ENCODE results near the gene DESI1. TPM values are rescaled to one million over a fixed set of nuclear protein-coding genes. Genes with fewer than 3 reads are reported as not detected.

The DESI1 gene
- total RNA-seq, 1 experiment from 2014 or later, result 38.2 TPM

DNA sequence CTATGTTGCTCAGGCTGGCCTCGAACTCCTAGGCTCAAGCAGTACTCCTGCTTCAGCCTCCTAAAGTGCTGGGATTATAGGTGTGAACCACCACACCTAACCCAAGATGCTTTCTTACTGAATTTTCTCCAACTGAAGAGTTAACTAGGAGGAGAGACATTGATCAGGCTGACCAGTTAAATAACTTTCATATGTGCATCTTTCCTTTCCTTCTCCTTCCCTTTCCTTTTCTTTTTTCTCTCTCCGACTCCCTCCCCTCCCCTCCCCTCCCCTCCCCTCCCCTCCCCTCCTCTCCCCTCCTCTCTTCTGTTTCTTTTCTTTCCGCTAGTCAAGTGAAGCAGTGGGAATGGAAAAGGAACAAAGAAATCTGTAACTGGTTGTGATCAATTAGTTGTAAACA is 26.9 kb upstream of the DESI1 start:
- no peak for DNase-seq
- TF ChIP-seq, protein P1, sequence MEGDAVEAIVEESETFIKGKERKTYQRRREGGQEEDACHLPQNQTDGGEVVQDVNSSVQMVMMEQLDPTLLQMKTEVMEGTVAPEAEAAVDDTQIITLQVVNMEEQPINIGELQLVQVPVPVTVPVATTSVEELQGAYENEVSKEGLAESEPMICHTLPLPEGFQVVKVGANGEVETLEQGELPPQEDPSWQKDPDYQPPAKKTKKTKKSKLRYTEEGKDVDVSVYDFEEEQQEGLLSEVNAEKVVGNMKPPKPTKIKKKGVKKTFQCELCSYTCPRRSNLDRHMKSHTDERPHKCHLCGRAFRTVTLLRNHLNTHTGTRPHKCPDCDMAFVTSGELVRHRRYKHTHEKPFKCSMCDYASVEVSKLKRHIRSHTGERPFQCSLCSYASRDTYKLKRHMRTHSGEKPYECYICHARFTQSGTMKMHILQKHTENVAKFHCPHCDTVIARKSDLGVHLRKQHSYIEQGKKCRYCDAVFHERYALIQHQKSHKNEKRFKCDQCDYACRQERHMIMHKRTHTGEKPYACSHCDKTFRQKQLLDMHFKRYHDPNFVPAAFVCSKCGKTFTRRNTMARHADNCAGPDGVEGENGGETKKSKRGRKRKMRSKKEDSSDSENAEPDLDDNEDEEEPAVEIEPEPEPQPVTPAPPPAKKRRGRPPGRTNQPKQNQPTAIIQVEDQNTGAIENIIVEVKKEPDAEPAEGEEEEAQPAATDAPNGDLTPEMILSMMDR (IDR thresholded peaks at IDR 0.05; ENCODE audit: insufficient read depth in 1 of 2, low read depth in 1 of 2, low read length in 1 of 2, severe bottlenecking in 1 of 2, unreplicated experiment in 1 of 2), result no peak
- Histone ChIP-seq H3K36me3 (ENCODE audit: control insufficient read depth, insufficient read depth, low read length) (peaks cover 3% of the 10 kb centered on the region), H3K4me1 (no peaks in the 10 kb centered on the region), H3K9me3 (no peaks in the 10 kb centered on the region), H3K4me3 (ENCODE audit: low read depth, low read length) (no peak overlapping the region), H3K27me3 (replicated peaks; ENCODE audit: control insufficient read depth, insufficient read depth, low read length) (no peaks in the 10 kb centered on the region)
- POLR2A ChIA-PET, result no interaction called here
- Mint-ChIP-seq H3K27me3 (ENCODE audit: insufficient read depth, unreplicated experiment) (no peaks in the 10 kb centered on the region), H3K9me3 (ENCODE audit: unreplicated experiment) (no peaks in the 10 kb centered on the region), H3K4me3 (ENCODE audit: unreplicated experiment) (no peak overlapping the region), H3K4me1 (ENCODE audit: low read depth, unreplicated experiment) (no peaks in the 10 kb centered on the region), H3K36me3 (ENCODE audit: insufficient read depth, unreplicated experiment) (peaks cover 98% of the 10 kb centered on the region), H3K27ac (ENCODE audit: unreplicated experiment) (no peak overlapping the region)
- intact Hi-C loops (cut with micrococcal nuclease; ENCODE audit: unreplicated experiment), result no loop called here
- BruUV-seq (replicated peaks), result no TSS peak
- CTCF ChIA-PET, result no interaction called here

DNA sequence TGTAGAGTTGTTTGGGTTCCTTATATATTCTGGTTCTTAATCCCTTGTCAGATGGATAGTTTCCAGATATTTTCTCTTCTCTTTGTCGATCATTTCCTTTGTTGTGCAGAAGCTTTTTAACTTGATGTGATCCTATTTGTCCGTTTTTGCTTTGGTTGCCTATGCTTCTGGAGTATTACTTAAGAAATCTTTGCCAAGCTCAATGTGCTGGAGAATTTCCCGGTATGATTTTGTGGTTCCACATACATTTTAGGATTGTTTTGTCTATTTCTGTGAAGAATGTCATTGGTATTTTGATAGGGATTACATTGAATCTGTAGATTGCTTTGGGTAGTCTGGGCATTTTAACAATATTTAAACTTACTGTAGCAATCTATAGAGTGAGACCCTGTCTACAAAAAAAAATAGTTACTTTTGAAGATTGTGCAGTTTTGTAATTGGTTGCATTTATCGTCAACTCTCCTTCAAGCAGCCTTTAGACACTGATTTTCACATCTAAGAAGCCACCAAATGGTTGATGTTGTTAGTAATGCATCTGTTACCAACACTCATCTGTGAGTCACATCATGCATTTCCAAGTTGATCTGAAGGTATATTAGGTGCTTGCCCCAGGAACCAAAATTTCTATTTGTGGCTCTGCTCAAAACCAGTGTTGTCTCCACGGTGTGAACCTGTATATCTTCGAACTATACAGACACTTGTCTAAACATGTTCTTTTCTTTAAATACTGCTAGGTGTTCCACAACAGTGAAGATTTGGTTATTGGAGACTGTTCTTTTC is 21.7 kb upstream of the DESI1 start:
- Mint-ChIP-seq H3K4me1 (ENCODE audit: low read depth, unreplicated experiment) (no peaks in the 10 kb centered on the region), H3K36me3 (ENCODE audit: insufficient read depth, unreplicated experiment) (peaks cover 92% of the 10 kb centered on the region), H3K9me3 (ENCODE audit: unreplicated experiment) (no peaks in the 10 kb centered on the region), H3K4me3 (ENCODE audit: unreplicated experiment) (no peak overlapping the region), H3K27ac (ENCODE audit: unreplicated experiment) (no peak overlapping the region), H3K27me3 (ENCODE audit: insufficient read depth, unreplicated experiment) (no peaks in the 10 kb centered on the region)
- Histone ChIP-seq H3K27me3 (replicated peaks; ENCODE audit: control insufficient read depth, insufficient read depth, low read length) (no peaks in the 10 kb centered on the region), H3K36me3 (ENCODE audit: control insufficient read depth, insufficient read depth, low read length) (no peaks in the 10 kb centered on the region; the same call in none of the 2 replicates), H3K4me1 (no peaks in the 10 kb centered on the region), H3K9me3 (no peaks in the 10 kb centered on the region), H3K4me3 (ENCODE audit: low read depth, low read length) (no peak overlapping the region)
- CTCF ChIA-PET, result no interaction called here
- no peak for DNase-seq
- TF ChIP-seq, protein P1 (IDR thresholded peaks at IDR 0.05; ENCODE audit: insufficient read depth in 1 of 2, low read depth in 1 of 2, low read length in 1 of 2, severe bottlenecking in 1 of 2, unreplicated experiment in 1 of 2), result no peak
- intact Hi-C loops (cut with micrococcal nuclease; ENCODE audit: unreplicated experiment), result no loop called here
- BruUV-seq (replicated peaks), result no TSS peak
- POLR2A ChIA-PET, result no interaction called here

DNA sequence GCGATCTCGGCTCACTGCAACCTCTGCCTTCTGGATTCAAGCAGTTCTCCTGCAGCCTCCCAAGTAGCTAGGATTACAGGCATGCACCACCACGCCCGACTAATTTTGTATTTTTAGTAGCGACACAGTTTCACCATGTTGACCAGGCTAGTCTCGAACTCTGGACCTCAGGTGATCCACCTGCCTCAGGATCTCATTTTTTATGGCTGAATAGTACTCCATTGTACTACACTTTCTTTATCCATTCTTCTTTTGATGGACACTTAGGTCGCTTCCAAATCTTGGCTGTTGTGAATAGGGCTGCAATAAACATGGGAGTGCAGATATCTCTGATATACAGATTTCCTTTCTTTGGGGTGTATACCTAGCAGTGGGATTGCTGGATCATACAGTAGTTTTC is 21.0 kb upstream of the DESI1 start:
- Mint-ChIP-seq H3K27me3 (ENCODE audit: insufficient read depth, unreplicated experiment) (no peaks in the 10 kb centered on the region), H3K4me1 (ENCODE audit: low read depth, unreplicated experiment) (no peaks in the 10 kb centered on the region), H3K27ac (ENCODE audit: unreplicated experiment) (no peak overlapping the region), H3K36me3 (ENCODE audit: insufficient read depth, unreplicated experiment) (peaks cover 91% of the 10 kb centered on the region), H3K4me3 (ENCODE audit: unreplicated experiment) (no peak overlapping the region), H3K9me3 (ENCODE audit: unreplicated experiment) (no peaks in the 10 kb centered on the region)
- TF ChIP-seq, protein P1 (IDR thresholded peaks at IDR 0.05; ENCODE audit: insufficient read depth in 1 of 2, low read depth in 1 of 2, low read length in 1 of 2, severe bottlenecking in 1 of 2, unreplicated experiment in 1 of 2), result no peak
- Histone ChIP-seq H3K4me1 (no peaks in the 10 kb centered on the region), H3K27me3 (replicated peaks; ENCODE audit: control insufficient read depth, insufficient read depth, low read length) (no peaks in the 10 kb centered on the region), H3K36me3 (ENCODE audit: control insufficient read depth, insufficient read depth, low read length) (no peaks in the 10 kb centered on the region; the same call in 1 of the 2 replicates), H3K9me3 (no peaks in the 10 kb centered on the region), H3K4me3 (ENCODE audit: low read depth, low read length) (no peak overlapping the region)
- BruUV-seq (replicated peaks), result no TSS peak
- POLR2A ChIA-PET, result no interaction called here
- DNase-seq, result no peak
- intact Hi-C loops (cut with micrococcal nuclease; ENCODE audit: unreplicated experiment), result no loop called here
- CTCF ChIA-PET, result no interaction called here
